ENCODE data around the gene TMEM106B. TPM values are rescaled to one million over a fixed set of nuclear protein-coding genes. Genes with fewer than 3 reads are reported as not detected.

TMEM106B gene
- total RNA-seq, 1 experiment from 2014 or later: 69.6 TPM

- no peak for DNase-seq (ENCODE audit: low read depth)
Observed at GRCh38 chr7:12226756-12227155, 15.7 kb downstream of the TMEM106B start.

- DNase-seq (ENCODE audit: low read depth): no peak
Observed at GRCh38 chr7:12228024-12228423, 16.9 kb downstream of the TMEM106B start.

GRCh38 chr7:12229046-12229445, 18.0 kb downstream of the TMEM106B start:
- DNase-seq (ENCODE audit: low read depth): no peak

- no peak for DNase-seq (ENCODE audit: low read depth)
Observed at GRCh38 chr7:12231097-12231496, 20.0 kb downstream of the TMEM106B start.

- no peak for DNase-seq (ENCODE audit: low read depth)
Observed at GRCh38 chr7:12233175-12233574, 22.1 kb downstream of the TMEM106B start.

GRCh38 chr7:12234334-12234865, 23.3 kb downstream of the TMEM106B start:
- DNase-seq (ENCODE audit: low read depth): no peak

- no peak for DNase-seq (ENCODE audit: low read depth)
Observed at GRCh38 chr7:12235970-12236369, 24.9 kb downstream of the TMEM106B start.

- DNase-seq (ENCODE audit: low read depth): no peak
Observed at GRCh38 chr7:12237007-12237406, 25.9 kb downstream of the TMEM106B start.

- no peak for DNase-seq (ENCODE audit: low read depth)
Observed at GRCh38 chr7:12239806-12240205, 28.7 kb downstream of the TMEM106B start.

- peak; percentile 8 for DNase-seq (ENCODE audit: low read depth)
Observed at GRCh38 chr7:12244129-12244528, 33.0 kb downstream of the TMEM106B start.

- no peak for DNase-seq (ENCODE audit: low read depth)
Observed at GRCh38 chr7:12244694-12245093, 33.6 kb downstream of the TMEM106B start.

- DNase-seq (ENCODE audit: low read depth): no peak
Observed at GRCh38 chr7:12249706-12250105, 38.6 kb downstream of the TMEM106B start.

GRCh38 chr7:12250232-12250631, 39.1 kb downstream of the TMEM106B start:
- DNase-seq (ENCODE audit: low read depth): no peak

GRCh38 chr7:12256090-12256489, 45.0 kb downstream of the TMEM106B start:
- DNase-seq (ENCODE audit: low read depth): no peak

- peak; percentile 74 for DNase-seq (ENCODE audit: low read depth)
Observed at GRCh38 chr7:12257582-12257981, 46.5 kb downstream of the TMEM106B start.

GRCh38 chr7:12258074-12258473, 47.0 kb downstream of the TMEM106B start:
- DNase-seq (ENCODE audit: low read depth): no peak

- no peak for DNase-seq (ENCODE audit: low read depth)
Observed at GRCh38 chr7:12267542-12267941, 56.4 kb downstream of the TMEM106B start.

GRCh38 chr7:12269100-12269895, 58.2 kb downstream of the TMEM106B start:
- DNase-seq (ENCODE audit: low read depth): no peak

GRCh38 chr7:12281038-12281437, 69.9 kb downstream of the TMEM106B start:
- DNase-seq (ENCODE audit: low read depth): no peak

GRCh38 chr7:12287901-12288300, 76.8 kb downstream of the TMEM106B start:
- no peak for DNase-seq (ENCODE audit: low read depth)

- no peak for DNase-seq (ENCODE audit: low read depth)
Observed at GRCh38 chr7:12289996-12290395, 78.9 kb downstream of the TMEM106B start.

GRCh38 chr7:12290761-12291160, 79.7 kb downstream of the TMEM106B start:
- no peak for DNase-seq (ENCODE audit: low read depth)

- no peak for DNase-seq (ENCODE audit: low read depth)
Observed at GRCh38 chr7:12291870-12292269, 80.8 kb downstream of the TMEM106B start.
